ENCODE data around the gene TTC28.
"Not testable (repeated sequence)": the region's sequence is repeated elsewhere in the genome, so short reads cannot be mapped to it uniquely, and the experiment has no call there.

Gene TTC28

GRCh38 chr22:28064920-28065319, 614.7 kb downstream of the TTC28 start:
- FAIRE-seq (no peak), DNase-seq (ENCODE audit: low spot score) (no peak)

GRCh38 chr22:28063656-28064055, 616.0 kb downstream of the TTC28 start:
- DNase-seq (ENCODE audit: low spot score), result no peak
- FAIRE-seq, result peak; percentile 98

GRCh38 chr22:28060594-28060993, 619.0 kb downstream of the TTC28 start:
- peak; percentile 23 for FAIRE-seq
- DNase-seq (ENCODE audit: low spot score), result not testable (repeated sequence)

- DNase-seq (ENCODE audit: low spot score) (no peak), FAIRE-seq (peak; percentile 90)
Observed at GRCh38 chr22:28058036-28058435, 621.6 kb downstream of the TTC28 start.

- FAIRE-seq, result no peak
Observed at GRCh38 chr22:28054819-28055208, 624.8 kb downstream of the TTC28 start.

GRCh38 chr22:28053896-28054818, 625.5 kb downstream of the TTC28 start:
- DNase-seq (ENCODE audit: low spot score) (no peak), FAIRE-seq (peak; percentile 70)

More at GRCh38 chr22:28054819-28055208, 624.8 kb downstream of the TTC28 start:
- DNase-seq (ENCODE audit: low spot score), result no peak

GRCh38 chr22:28052825-28053269, 626.8 kb downstream of the TTC28 start:
- FAIRE-seq (peak; percentile 82), DNase-seq (ENCODE audit: low spot score) (no peak)

GRCh38 chr22:28051787-28052356, 627.8 kb downstream of the TTC28 start:
- peak; percentile 84 for DNase-seq (ENCODE audit: low spot score)
- FAIRE-seq, result peak; percentile 74

GRCh38 chr22:28051091-28051786, 628.4 kb downstream of the TTC28 start:
- no peak for DNase-seq (ENCODE audit: low spot score)
- FAIRE-seq, result peak; percentile 85

- FAIRE-seq (no peak), DNase-seq (ENCODE audit: low spot score) (no peak)
Observed at GRCh38 chr22:28048529-28048928, 631.1 kb downstream of the TTC28 start.

GRCh38 chr22:28047740-28048139, 631.9 kb downstream of the TTC28 start:
- FAIRE-seq (peak; percentile 32), DNase-seq (ENCODE audit: low spot score) (no peak)

GRCh38 chr22:28046100-28046499, 633.5 kb downstream of the TTC28 start:
- DNase-seq (ENCODE audit: low spot score), result no peak
- FAIRE-seq, result no peak

GRCh38 chr22:28044546-28045173, 635.0 kb downstream of the TTC28 start:
- FAIRE-seq (peak; percentile 65), DNase-seq (ENCODE audit: low spot score) (no peak)

- DNase-seq (ENCODE audit: low spot score) (no peak), FAIRE-seq (no peak)
Observed at GRCh38 chr22:28043266-28043665, 636.4 kb downstream of the TTC28 start.

- DNase-seq (ENCODE audit: low spot score), result peak; percentile 55
- FAIRE-seq, result peak; percentile 71
Observed at GRCh38 chr22:28034760-28035401, 644.8 kb downstream of the TTC28 start.

GRCh38 chr22:28034145-28034759, 645.4 kb downstream of the TTC28 start:
- DNase-seq (ENCODE audit: low spot score) (no peak), FAIRE-seq (no peak)

GRCh38 chr22:28032861-28033260, 646.8 kb downstream of the TTC28 start:
- peak; percentile 23 for FAIRE-seq

GRCh38 chr22:28031383-28031922, 648.2 kb downstream of the TTC28 start:
- FAIRE-seq, result peak; percentile 87
- DNase-seq (ENCODE audit: low spot score), result no peak

More at GRCh38 chr22:28032861-28033260, 646.8 kb downstream of the TTC28 start:
- DNase-seq (ENCODE audit: low spot score), result no peak

GRCh38 chr22:28030473-28030872, 649.2 kb downstream of the TTC28 start:
- peak; percentile 97 for FAIRE-seq

GRCh38 chr22:28029956-28030355, 649.7 kb downstream of the TTC28 start:
- DNase-seq (ENCODE audit: low spot score), result no peak
- peak; percentile 92 for FAIRE-seq

More at GRCh38 chr22:28030473-28030872, 649.2 kb downstream of the TTC28 start:
- no peak for DNase-seq (ENCODE audit: low spot score)
